Epithelial cell of esophagus (primary cell): ENCODE data around the gene DHX34.

ENCODE experiments used
- DNase-seq: peaks from one replicate; pipeline ENCODE4 v3.0.0; 2010; ENCODE audit warnings: low read depth
- H3K4me3 ChIP-seq: 2 replicates; pipeline ENCODE4 v1.5.1; 2011; ENCODE audit warnings: mild to moderate bottlenecking, low read length, control low read depth
- TF ChIP-seq, protein P1 (sequence below): IDR thresholded peaks from 2 replicates; pipeline ENCODE4 v1.5.1; 2011; ENCODE audit warnings: low read depth, mild to moderate bottlenecking, low read length, control low read depth, inconsistent platforms; ENCODE audit not compliant: insufficient read depth; ENCODE audit errors: missing control alignments

DHX34 gene

DNA sequence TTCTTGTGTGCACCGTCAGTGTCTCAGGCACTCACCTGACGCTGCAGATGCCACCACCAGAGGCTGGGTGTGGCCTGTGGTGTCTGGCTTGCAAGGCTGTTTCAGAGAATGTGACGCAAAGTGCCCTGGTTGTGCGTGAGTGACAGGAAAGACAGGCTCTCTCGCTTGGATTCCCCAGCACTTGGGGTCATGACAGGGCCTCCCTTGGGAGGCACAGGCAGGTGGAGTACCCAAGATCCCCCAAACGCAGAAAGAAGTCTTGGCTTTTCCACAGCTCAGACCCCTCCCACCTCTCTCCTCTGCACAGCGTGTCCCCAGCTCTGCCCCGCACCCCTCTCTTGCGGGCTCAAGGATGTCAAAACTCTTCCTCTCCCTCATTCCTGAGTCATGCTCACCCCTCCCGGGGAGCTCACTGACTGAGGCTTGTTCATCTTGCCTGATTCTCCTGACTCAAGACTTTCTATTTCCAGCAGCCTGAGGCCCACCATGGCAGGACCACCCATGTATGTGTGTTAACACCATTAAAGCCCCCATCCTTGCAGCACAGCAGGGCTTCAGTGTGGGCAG lies 21.0 kb downstream of the DHX34 start:
- no peak overlapping the region for H3K4me3 ChIP-seq
- TF ChIP-seq, protein P1, sequence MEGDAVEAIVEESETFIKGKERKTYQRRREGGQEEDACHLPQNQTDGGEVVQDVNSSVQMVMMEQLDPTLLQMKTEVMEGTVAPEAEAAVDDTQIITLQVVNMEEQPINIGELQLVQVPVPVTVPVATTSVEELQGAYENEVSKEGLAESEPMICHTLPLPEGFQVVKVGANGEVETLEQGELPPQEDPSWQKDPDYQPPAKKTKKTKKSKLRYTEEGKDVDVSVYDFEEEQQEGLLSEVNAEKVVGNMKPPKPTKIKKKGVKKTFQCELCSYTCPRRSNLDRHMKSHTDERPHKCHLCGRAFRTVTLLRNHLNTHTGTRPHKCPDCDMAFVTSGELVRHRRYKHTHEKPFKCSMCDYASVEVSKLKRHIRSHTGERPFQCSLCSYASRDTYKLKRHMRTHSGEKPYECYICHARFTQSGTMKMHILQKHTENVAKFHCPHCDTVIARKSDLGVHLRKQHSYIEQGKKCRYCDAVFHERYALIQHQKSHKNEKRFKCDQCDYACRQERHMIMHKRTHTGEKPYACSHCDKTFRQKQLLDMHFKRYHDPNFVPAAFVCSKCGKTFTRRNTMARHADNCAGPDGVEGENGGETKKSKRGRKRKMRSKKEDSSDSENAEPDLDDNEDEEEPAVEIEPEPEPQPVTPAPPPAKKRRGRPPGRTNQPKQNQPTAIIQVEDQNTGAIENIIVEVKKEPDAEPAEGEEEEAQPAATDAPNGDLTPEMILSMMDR = no peak
- peak; percentile 48 for DNase-seq

DNA sequence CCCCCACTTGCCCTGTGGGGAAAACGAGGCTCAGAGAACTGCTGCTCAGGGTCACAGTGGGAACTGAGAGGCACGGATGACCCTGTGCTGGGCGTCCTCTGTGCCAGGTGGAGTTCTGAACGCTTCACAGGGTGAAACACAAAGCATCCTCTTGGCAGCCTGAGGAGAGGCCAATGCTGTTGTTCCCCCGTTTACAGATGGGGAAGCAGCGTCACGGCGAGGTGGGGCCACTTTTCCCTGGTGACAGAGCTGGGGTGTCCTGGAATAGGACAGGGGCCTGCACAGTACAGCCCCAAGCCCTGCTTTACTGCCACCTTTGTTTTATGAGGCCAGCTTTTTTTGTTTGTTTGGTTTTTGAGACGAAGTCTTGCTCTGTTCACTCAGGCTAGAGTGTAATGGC lies 22.1 kb downstream of the DHX34 start:
- TF ChIP-seq, protein P1 = no peak
- DNase-seq = no peak
- no peak overlapping the region for H3K4me3 ChIP-seq

DNA sequence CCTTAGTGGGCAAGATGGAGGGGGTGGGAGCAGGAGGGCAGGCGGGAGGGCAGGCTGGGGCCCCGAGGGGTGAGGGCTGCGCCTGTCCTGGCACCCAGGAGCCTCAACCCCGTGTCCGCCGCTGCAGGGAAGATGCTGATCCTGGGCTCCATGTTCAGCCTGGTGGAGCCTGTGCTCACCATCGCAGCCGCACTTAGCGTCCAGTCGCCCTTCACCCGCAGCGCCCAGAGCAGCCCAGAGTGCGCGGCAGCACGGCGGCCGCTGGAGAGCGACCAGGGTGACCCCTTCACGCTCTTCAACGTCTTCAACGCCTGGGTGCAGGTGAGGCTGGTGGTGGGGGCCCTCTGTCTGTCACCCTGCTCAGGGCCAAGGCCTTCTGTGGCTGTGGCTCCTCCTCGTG lies 23.5 kb downstream of the DHX34 start:
- DNase-seq = no peak
- TF ChIP-seq, protein P1 = no peak
- no peak overlapping the region for H3K4me3 ChIP-seq

DNA sequence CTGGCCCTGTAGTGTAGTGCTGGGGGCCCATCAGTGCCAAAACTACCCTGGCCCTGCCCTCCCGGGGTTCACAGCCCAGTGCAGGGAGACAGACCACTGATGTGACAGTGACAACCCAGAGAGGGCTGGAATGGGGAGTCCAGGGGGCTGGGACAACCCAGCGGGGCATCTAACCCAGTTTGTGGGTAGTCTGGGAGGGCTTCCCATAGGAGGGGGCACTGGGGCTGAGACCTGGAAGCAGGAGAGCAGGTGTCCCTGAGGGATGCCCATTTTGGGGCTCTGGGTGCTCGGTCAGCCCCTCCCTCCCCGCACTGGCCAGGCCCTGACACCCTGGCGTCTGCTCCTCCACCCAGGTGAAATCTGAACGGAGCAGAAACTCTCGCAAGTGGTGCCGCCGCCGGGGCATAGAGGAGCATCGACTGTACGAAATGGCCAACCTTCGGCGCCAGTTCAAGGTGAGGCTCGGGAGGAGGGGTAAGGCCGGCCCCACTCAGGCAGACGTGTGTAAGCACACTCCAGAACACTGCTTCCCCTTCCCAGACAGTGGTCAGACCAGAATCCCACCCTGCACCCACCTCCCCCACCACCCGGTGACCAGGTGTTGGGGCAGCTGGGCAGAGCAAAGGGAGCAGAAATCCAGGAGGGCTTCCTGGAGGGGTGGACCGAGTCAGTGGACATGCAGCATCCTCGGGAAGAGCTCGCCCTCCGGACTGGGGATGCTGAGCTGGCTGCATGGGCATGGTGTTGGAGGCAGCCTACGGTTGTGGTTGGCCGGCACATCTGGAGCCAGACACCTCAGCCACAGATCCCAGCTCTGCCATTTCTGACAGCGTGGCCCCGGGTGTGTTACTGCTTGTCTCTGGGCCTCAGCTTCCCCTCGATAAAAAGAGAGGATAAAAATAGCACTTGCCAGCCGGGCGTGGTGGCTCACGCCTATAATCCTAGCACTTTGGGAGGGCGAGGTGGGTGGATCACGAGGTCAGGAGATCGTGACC lies 24.4 kb downstream of the DHX34 start:
- H3K4me3 ChIP-seq = no peak overlapping the region
- TF ChIP-seq, protein P1 = no peak
- no peak for DNase-seq

DNA sequence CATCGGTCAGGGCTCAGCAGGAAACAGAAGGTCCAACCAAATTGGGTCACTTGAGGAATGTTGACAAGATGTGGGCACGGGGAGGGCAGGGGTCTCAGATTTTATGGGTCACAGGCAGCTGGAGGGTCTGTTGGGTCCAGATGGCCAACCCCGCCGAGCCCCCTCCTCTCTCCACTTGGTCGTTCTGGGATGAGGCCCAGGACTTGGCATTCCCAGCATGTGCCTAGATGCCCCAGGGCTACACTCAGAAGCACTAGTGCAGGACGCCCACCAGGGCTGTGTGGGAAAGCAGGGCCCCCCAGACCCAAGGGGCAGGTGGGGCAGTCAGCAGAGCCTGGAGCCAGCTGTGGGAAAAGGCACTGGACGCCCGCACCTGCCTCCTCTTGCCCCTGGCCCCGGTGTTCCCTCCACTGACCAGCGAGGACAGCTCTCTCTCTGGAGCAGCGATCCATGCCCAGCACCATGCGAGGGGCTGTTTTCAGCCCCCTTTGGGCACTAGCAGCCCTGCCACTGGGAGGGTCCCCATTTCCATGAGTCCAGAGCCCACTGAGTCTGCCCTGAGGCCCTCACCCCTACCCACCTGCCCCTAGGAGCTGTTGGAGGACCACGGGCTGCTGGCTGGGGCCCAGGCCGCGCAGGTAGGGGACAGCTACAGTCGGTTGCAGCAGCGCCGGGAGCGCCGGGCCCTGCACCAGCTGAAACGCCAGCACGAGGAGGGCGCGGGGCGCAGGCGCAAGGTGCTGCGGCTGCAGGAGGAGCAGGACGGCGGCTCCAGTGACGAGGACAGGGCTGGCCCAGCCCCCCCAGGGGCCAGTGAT lies 26.0 kb downstream of the DHX34 start:
- no peak for DNase-seq
- H3K4me3 ChIP-seq = no peak overlapping the region
- TF ChIP-seq, protein P1 = no peak

DNA sequence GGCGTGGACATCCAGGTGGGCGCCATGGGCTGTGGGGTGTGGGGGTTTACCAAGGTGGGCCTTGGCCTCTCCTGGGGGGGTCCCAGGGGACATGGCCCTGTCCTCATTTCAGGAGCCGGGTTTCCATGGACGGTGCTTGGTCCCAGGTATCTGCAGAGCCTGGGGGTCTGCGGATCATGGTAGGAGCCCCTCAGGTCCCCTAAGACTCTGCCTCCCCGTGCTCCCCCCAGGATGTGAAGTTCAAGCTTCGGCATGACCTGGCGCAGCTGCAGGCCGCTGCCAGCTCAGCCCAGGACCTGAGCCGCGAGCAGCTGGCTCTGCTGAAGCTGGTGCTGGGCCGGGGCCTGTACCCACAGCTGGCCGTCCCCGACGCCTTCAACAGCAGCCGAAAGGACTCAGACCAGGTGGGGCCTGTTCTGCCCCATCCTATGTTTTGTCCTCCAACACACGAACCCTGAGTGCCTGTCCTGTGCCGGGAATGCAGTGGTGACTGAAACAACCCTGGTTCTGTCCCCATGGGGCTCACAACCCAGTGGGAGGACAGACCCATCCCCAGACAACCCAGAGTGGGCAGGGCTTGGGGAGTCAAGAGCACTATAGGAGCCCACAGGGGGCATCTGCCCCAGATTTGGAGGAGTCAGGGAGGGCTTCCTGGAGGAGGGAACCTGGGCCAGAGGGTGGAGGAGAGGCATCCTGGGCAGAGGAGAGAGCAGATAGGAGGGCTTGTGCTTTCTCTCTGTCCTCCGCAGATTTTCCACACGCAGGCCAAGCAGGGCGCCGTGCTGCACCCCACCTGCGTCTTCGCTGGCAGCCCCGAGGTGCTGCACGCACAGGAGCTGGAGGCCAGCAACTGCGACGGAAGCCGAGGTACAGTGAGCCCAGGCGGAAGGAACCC lies 26.8 kb downstream of the DHX34 start:
- DNase-seq = no peak
- H3K4me3 ChIP-seq = no peak overlapping the region
- TF ChIP-seq, protein P1 = no peak
